HUDEP-2 (cell line): ENCODE measurements around the gene CDKN2D.
A peak's percentile ranks its signal among the peaks of the same experiment; 100 is the strongest.
"Not testable (repeated sequence)": the region's sequence is repeated elsewhere in the genome, so short reads cannot be mapped to it uniquely, and the experiment has no call there.

ENCODE experiments used
- DNase-seq, 76 experiments: peaks; one replicate each; lab custom pipeline; 2025; ENCODE audit not compliant: unreplicated experiment in 76 of 76; lab: John Stamatoyannopoulos, UW

Gene CDKN2D

GRCh38 chr19:10526887-10527286 lies 41.9 kb downstream of the CDKN2D start:
- not testable (repeated sequence) for DNase-seq

GRCh38 chr19:10525636-10526035 lies 43.1 kb downstream of the CDKN2D start:
- DNase-seq: no peak

GRCh38 chr19:10523135-10523636 lies 45.6 kb downstream of the CDKN2D start:
- DNase-seq: no peak

GRCh38 chr19:10521461-10522171 lies 47.2 kb downstream of the CDKN2D start:
- no peak for DNase-seq

- DNase-seq: no peak
Observed at GRCh38 chr19:10520652-10521318, 48.0 kb downstream of the CDKN2D start.

GRCh38 chr19:10519421-10519820 lies 49.4 kb downstream of the CDKN2D start:
- DNase-seq: no peak

GRCh38 chr19:10518444-10519361 lies 50.1 kb downstream of the CDKN2D start:
- no peak for DNase-seq

GRCh38 chr19:10517760-10518443 lies 50.9 kb downstream of the CDKN2D start:
- peak in 13 of 76 experiments; percentile 7 to 34 (median 24) for DNase-seq

- no peak for DNase-seq
Observed at GRCh38 chr19:10517361-10517759, 51.4 kb downstream of the CDKN2D start, which contains the start of gene S1PR5. Gene S1PR5, minus strand, starts transcription at chr19:10517447. Its CDS starts 2,436 bp downstream, at chr19:10515011.

- no peak for DNase-seq
Observed at GRCh38 chr19:10516671-10517286, 52.0 kb downstream of the CDKN2D start.
